HUDEP-2 (cell line): Measurements from ENCODE around the gene CRYBA2.

Experiments used
- DNase-seq, 76 experiments: peaks; one replicate each; lab custom pipeline; 2025; ENCODE audit not compliant: unreplicated experiment in 76 of 76; lab: John Stamatoyannopoulos, UW

The CRYBA2 gene

GRCh38 chr2:218993345-218994315 is at the start of gene CRYBA2:
CRYBA2 (minus strand) TSS chr2:218993422; CDS start chr2:218993176, 246 bp downstream.
- DNase-seq = no peak

GRCh38 chr2:219042750-219043149 is 49.5 kb upstream of the CRYBA2 start:
- no peak for DNase-seq

GRCh38 chr2:219042157-219042556 is 48.9 kb upstream of the CRYBA2 start:
- no peak for DNase-seq

DNA sequence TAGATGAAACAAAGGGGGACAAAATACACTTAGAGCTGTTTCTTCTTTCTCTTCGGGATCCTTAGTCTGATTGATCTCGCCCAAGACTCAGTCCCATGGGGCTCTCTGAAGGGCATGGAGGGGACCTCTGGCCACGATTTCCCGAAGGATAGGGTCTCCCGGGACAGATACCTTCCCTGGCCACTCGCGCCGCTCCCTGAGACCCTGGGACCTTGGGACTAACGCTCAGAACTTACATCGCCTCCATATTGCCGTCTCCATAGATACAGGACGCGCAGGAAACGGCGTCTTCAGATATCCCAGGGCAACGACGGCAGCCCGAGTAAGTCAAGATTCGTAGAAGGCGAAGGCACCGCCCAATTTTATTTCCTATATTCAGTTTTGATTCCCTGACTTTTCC is 48.0 kb upstream of the CRYBA2 start, which contains the start of gene CFAP65:
Gene CFAP65, minus strand, starts transcription at position 265 of the 400 bp plus-strand sequence. CDS start 2,468 bp downstream, outside the sequence.
- DNase-seq = peak in 11 of 76 experiments; percentile 6 to 27 (median 7)

- no peak for DNase-seq
Observed at GRCh38 chr2:219038600-219038999, 45.4 kb upstream of the CRYBA2 start.

DNA sequence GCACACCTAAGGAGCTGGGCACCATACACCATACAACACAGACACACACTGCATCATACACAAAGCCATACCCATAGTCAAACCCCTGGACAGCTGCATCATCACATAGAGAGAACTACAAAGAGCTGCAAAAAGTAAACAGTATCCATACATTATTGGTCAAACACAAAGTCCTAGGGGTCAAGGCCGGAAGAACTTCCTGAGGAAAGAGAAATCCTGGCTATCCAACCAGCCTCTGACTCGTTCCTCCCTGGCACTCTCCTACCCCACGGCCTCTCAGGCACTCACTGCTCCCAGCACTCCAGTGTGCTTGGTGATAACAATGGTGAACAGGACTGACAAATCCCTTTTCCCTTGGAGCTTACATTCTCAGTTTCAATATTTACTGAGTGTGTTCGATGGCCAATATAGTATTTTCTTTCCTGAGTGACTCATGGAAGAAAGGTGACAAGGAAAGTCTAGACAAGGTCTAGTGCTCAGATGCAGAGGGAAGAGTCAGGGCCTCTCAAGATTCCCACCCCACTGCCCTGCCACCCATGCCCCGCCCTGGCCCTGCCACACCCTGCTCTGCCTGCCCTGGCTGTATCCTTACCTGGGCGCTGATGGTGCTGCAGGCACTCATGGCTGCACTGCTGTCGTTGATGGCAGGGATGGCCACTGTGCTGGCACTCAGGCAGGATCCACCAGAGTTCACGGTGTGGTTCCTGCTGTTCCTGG is 44.7 kb upstream of the CRYBA2 start:
- no peak for DNase-seq

DNA sequence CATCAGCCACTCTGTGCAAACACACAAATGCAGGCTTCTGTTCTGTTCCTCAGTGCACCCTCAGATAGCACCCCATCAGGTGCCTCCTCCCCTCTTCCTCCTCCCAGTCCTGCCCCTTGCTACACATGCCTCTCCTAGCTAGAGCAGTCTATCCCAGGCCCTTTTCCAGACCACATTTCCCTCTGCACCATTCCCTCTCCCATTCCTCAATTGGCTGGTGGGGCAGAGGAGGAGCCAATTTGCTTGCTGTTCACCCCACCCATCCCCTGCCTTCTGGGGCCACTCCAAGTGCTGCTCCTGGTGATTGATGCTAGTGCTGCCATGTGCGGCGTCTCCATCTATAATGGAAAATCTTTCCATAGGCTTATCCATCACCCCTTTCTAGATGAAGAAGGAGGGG is 42.7 kb upstream of the CRYBA2 start:
- DNase-seq = no peak

GRCh38 chr2:219034823-219035222 is 41.6 kb upstream of the CRYBA2 start:
- DNase-seq = no peak

- DNase-seq = no peak
Observed at GRCh38 chr2:219032051-219032745, 39.0 kb upstream of the CRYBA2 start.

- DNase-seq = no peak
Observed at GRCh38 chr2:219031005-219031738, 38.0 kb upstream of the CRYBA2 start.

GRCh38 chr2:219030177-219030940 is 37.1 kb upstream of the CRYBA2 start:
- DNase-seq = no peak

GRCh38 chr2:219029829-219030165 is 36.6 kb upstream of the CRYBA2 start:
- DNase-seq = peak in 67 of 76 experiments; percentile 2 to 80 (median 48)

DNA sequence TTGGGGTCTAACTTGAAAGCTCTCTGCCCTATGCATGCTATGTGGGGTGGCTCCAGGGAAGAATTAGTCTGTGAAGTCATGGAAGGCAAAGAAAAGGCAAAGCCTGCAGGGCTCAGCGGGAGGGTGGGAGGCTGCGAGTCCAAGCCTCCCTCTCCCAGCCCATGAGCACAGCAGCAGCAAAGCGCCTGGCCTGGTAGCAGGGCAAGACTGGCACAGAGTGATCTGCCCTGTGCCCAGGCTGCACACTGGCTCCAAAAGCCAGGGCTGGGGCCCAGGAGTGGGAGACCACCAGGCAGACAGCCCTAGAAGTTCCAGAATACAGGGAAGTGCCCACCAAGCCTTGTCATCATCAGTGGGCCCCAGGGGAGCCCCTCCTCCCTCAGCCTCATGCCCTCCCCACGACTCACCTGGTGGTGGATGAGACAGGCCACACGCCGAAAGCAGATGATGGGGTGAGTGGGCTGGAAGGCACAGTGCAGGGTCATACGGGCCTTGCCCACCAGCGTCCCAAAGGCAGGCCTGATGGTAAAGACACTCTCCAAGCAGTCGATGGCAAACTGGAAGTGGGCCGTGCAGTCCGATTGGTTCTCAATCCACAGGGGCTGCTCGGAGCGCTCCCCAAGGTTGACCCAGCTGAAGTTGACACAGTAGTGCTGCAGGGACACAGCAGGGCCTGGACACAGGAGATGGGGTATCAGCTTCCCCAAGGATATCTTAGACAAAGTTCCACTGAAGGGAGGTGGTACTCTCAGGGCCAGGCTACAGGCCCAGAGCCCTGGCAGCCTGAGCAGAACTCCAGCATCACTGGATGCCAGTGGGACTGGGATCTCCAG is 36.0 kb upstream of the CRYBA2 start:
- no peak for DNase-seq

DNA sequence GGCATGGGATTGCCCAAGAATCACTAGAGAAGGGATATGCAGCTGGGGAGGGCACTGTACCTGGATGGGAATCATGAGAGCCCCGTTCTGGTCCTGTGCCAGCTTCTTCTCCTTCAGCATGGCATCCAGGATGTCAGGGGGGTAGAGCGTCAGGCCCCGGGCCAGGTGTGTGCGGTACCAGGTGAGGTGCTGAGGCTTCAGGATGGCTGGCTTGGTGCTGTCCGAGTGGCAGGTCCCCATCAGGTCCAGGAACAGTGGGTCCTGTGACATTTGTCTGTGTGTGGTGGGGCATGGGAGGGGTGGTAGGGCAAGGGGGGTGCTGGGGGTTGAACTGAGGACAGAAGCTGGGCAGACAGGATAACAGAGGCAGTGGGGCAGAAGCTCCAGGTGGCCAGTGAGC is 34.9 kb upstream of the CRYBA2 start:
- no peak for DNase-seq

DNA sequence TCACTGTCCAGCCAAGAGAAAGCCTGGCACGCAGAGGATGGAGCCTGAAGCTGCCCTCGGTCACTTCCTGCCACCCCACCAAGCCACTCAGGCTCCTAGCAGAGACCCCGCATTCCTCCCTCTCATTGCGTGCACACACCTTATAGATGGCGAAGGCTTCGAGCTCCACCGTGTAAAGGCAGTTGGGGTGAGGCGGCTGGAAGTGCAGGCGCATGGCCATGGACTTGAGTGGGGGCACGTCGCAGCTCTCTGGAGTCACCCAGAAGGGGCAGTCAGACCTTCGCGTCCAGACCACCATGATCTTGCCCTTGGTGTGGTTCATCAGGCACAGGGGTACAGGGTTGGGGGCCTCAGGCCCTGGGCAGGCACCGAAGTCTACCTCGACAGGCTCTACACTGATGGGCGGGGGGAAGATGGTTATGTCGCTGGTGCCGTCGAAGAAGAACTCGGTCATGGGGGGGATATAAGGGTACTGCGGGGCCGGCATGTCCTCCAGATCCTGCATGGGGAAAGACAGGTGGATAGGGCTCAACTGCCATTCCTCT is 34.4 kb upstream of the CRYBA2 start:
- DNase-seq = no peak

- no peak for DNase-seq
Observed at GRCh38 chr2:219026946-219027345, 33.7 kb upstream of the CRYBA2 start.

GRCh38 chr2:219025637-219026585 is 32.7 kb upstream of the CRYBA2 start:
- no peak for DNase-seq
